ENCODE measurements around the gene ATP5PO. TPM values are rescaled to one million over a fixed set of nuclear protein-coding genes. Genes with fewer than 3 reads are reported as not detected.

The ATP5PO gene
- total RNA-seq (2022) (232 and 247 TPM in 2 replicates), Bru-seq, nascent RNA (percentile 99 among the genes with signal in this experiment), BruChase-seq, experiment 1, labeled RNA remaining after a 2-hour chase (percentile 99 among the genes with signal in this experiment), BruChase-seq, experiment 2, labeled RNA remaining after a 6-hour chase (percentile 100 among the genes with signal in this experiment)
- long read RNA-seq, transcript ATP5PO-201 (7 exons, 932 nt): major isoform, 406 of 425 reads
- long read RNA-seq, partial matches to known transcripts: 1 of 425 reads
- long read RNA-seq, other reads (novel, unspliced or antisense): 17 of 425 reads

GRCh38 chr21:33915368-33916199 is at the start of gene ATP5PO:
TSS of gene ATP5PO (minus strand) at chr21:33915804. CDS start at chr21:33915763, 41 bp downstream.
- Histone ChIP-seq H3K27me3 (replicated peaks; ENCODE audit: control insufficient read depth, insufficient read depth, low read length) (no peaks in the 10 kb centered on the region), H3K9me3 (no peaks in the 10 kb centered on the region), H3K4me1 (0 out of 2 replicates have a peak, but pooled peaks cover 6% of the 10 kb centered on the region), H3K36me3 (ENCODE audit: control insufficient read depth, insufficient read depth, low read length) (peaks cover 1% of the 10 kb centered on the region; the same call in 1 of the 2 replicates), H3K4me3 (ENCODE audit: low read depth, low read length) (peak within 1 kb of the TSS; percentile 78)
- H3K27ac Mint-ChIP-seq (ENCODE audit: unreplicated experiment): peak within 1 kb of the TSS; percentile 98
- DNase-seq: peak; percentile 95 to 97
- peak within 1 kb of the TSS; percentile 96 for H3K4me3 Mint-ChIP-seq (ENCODE audit: unreplicated experiment)
- H3K9me3 Mint-ChIP-seq (ENCODE audit: unreplicated experiment): no peaks in the 10 kb centered on the region
- no peaks in the 10 kb centered on the region for H3K27me3 Mint-ChIP-seq (ENCODE audit: insufficient read depth, unreplicated experiment)
- TF ChIP-seq CTCF (IDR thresholded peaks at IDR 0.05; ENCODE audit: insufficient read depth in 1 of 2, low read depth in 1 of 2, low read length in 1 of 2, severe bottlenecking in 1 of 2, unreplicated experiment in 1 of 2): no peak
- peaks cover 29% of the 10 kb centered on the region for H3K36me3 Mint-ChIP-seq (ENCODE audit: insufficient read depth, unreplicated experiment)
- ChIA-PET CTCF (no interaction called here), POLR2A (no interaction called here)
- peaks cover 6% of the 10 kb centered on the region for H3K4me1 Mint-ChIP-seq (ENCODE audit: low read depth, unreplicated experiment)
- intact Hi-C loops (cut with micrococcal nuclease; ENCODE audit: unreplicated experiment): no loop called here
- BruUV-seq (replicated peaks): TSS peak; percentile 55

GRCh38 chr21:33964706-33965325 is 49.2 kb upstream of the ATP5PO start:
- Mint-ChIP-seq H3K4me3 (ENCODE audit: unreplicated experiment) (no peak overlapping the region), H3K27me3 (ENCODE audit: insufficient read depth, unreplicated experiment) (no peaks in the 10 kb centered on the region), H3K36me3 (ENCODE audit: insufficient read depth, unreplicated experiment) (peaks cover 7% of the 10 kb centered on the region), H3K9me3 (ENCODE audit: unreplicated experiment) (peaks cover 19% of the 10 kb centered on the region), H3K27ac (ENCODE audit: unreplicated experiment) (no peak overlapping the region), H3K4me1 (ENCODE audit: low read depth, unreplicated experiment) (peaks cover 31% of the 10 kb centered on the region)
- intact Hi-C loops (cut with micrococcal nuclease; ENCODE audit: unreplicated experiment): loop anchor here (5.0 kb wide), 1 partner anchor 57 kb away; no protein-coding TSS in a partner anchor
- BruUV-seq (replicated peaks): no TSS peak
- Histone ChIP-seq H3K9me3 (peaks cover 2% of the 10 kb centered on the region; the same call in 1 of the 2 replicates), H3K4me1 (peaks cover 32% of the 10 kb centered on the region), H3K36me3 (ENCODE audit: control insufficient read depth, insufficient read depth, low read length) (no peaks in the 10 kb centered on the region; the same call in 1 of the 2 replicates), H3K27me3 (replicated peaks; ENCODE audit: control insufficient read depth, insufficient read depth, low read length) (no peaks in the 10 kb centered on the region), H3K4me3 (ENCODE audit: low read depth, low read length) (no peak overlapping the region)
- no peak for TF ChIP-seq CTCF (IDR thresholded peaks at IDR 0.05; ENCODE audit: insufficient read depth in 1 of 2, low read depth in 1 of 2, low read length in 1 of 2, severe bottlenecking in 1 of 2, unreplicated experiment in 1 of 2)
- no peak for DNase-seq
- ChIA-PET POLR2A (no interaction called here), CTCF (no interaction called here)

Data from Caco-2 (cell line).